Transverse colon (tissue), 4 donors: ENCODE results near the gene CSTB. TPM values are rescaled to one million over a fixed set of nuclear protein-coding genes. Genes with fewer than 3 reads are reported as not detected.
A peak's percentile ranks its signal among the peaks of the same experiment; 100 is the strongest.

Experiments used
- DNase-seq: peaks from one replicate; pipeline ENCODE4 v3.0.0-alpha.2; 2019
- H3K27ac ChIP-seq, 4 donors: fragments of 200-600 bp; sonication (generic); 2 replicates each; pipeline ENCODE4 v1.5.1; 2016 to 2018; ENCODE audit warnings: inconsistent platforms in 4 of 4
- H3K27me3 ChIP-seq: fragments of 200-600 bp; sonication (generic); 2 replicates; pipeline ENCODE4 v1.5.1; 2017; ENCODE audit warnings: inconsistent platforms
- H3K36me3 ChIP-seq, 4 donors: fragments of 200-600 bp; sonication (generic); 2 replicates each; pipeline ENCODE4 v1.5.1; 2017 to 2019; ENCODE audit warnings: inconsistent platforms in 4 of 4
- H3K4me1 ChIP-seq, 4 donors: fragments of 200-600 bp; sonication (generic); 2 replicates each; pipeline ENCODE4 v1.5.1; 2017 to 2020; ENCODE audit warnings: inconsistent platforms in 4 of 4
- H3K4me3 ChIP-seq, 4 donors: fragments of 200-600 bp; sonication (generic); 1 replicate in 1 of 4; 2 replicates in 3 of 4; pipeline versions ENCODE4 v1.5.1 to v1.6.1; 2017 to 2019; ENCODE audit warnings: inconsistent platforms in 4 of 4
- H3K9me3 ChIP-seq, 2 donors: fragments of 200-600 bp; sonication (generic); 2 replicates each; pipeline ENCODE4 v1.5.1; 2017 to 2019; ENCODE audit warnings: inconsistent platforms in 2 of 2
- EP300 ChIP-seq: sonication (generic); formaldehyde crosslinking; IDR thresholded peaks from one replicate; pipeline ENCODE4 v1.6.1; 2017; ENCODE audit warnings: antibody characterized with exemption, low read depth
- POLR2A ChIP-seq: fragments of 450-650 bp; IDR thresholded peaks from one replicate; pipeline ENCODE4 v1.6.1; 2016; ENCODE audit warnings: antibody characterized with exemption, mild to moderate bottlenecking, moderate library complexity
- POLR2AphosphoS5 ChIP-seq, 3 donors: sonication (generic); formaldehyde crosslinking; IDR thresholded peaks; one replicate each; pipeline ENCODE4 v1.6.1; 2016; ENCODE audit warnings: antibody characterized with exemption in 3 of 3
- WGBS, 2 donors: methylation state at CpG; one replicate each; pipeline ENCODE4 v1.1.5; 2018; ENCODE audit warnings: low coverage in 1 of 2; 5-methylcytosine and 5-hydroxymethylcytosine counted together
- in situ Hi-C, 4 donors: fragments of 200-750 bp; cut with MboI; loops; one replicate each; pipeline versions ENCODE4 v1.15.0 to v1.15.1; 2017; ENCODE audit warnings: low sequenced_read_pairs in 3 of 4, low pct_ligation_motif_present in 1 of 4, low pct_unique_long_range_greater_than_20kb in 1 of 4
- intact Hi-C: fragments of 100-400 bp; cut with DNase I; formaldehyde crosslinking; loops from one replicate; pipeline ENCODE4 v1.15.1; 2023; ENCODE audit warnings: low total_unique reads
- total RNA-seq, 4 donors: library from RNA; depleted of rRNA; stranded (reverse); fragments of >200 nt; gene quantifications; one replicate each; pipeline ENCODE4 v1.1.0, GENCODE V29; 2016
- TF ChIP-seq, protein P1 (sequence below), 5 experiments: fragments of 200-600 bp in 3 of 5; fragments of 450-650 bp in 2 of 5; sonication (generic) in 3 of 5; IDR thresholded peaks; 1 replicate in 2 of 5; 2 replicates in 3 of 5; pipeline ENCODE4 v1.5.1; 2016 to 2017; ENCODE audit warnings: antibody characterized with exemption in 5 of 5, inconsistent platforms in 3 of 5, mild to moderate bottlenecking in 2 of 5, moderate library complexity in 1 of 5

The CSTB gene
- total RNA-seq, 4 donors from 2014 or later, result 16.1 to 61.7 (median 19.6) TPM

GRCh38 chr21:43734131-43734927 is 41.8 kb downstream of the CSTB start:
- in situ Hi-C loops (no loop called here), intact Hi-C loops (no loop called here)
- Histone ChIP-seq H3K4me3 (no peak overlapping the region), H3K27me3 (no peaks in the 10 kb centered on the region), H3K27ac (peak overlapping the region; percentile 73 to 87 (median 82)), H3K36me3 (no peaks in the 10 kb centered on the region), H3K9me3 (no peaks in the 10 kb centered on the region), H3K4me1 (peaks cover 22 to 57% (median 43%) of the 10 kb centered on the region in 4 donors)
- 47 to 57% methylated on average over 3 to 25 of the region's 25 CpGs for WGBS, 2 donors
- DNase-seq, result peak; percentile 84
- TF ChIP-seq EP300, result no peak
- peak; percentile 5 for TF ChIP-seq POLR2A

- TF ChIP-seq POLR2AphosphoS5 (IDR thresholded peaks at IDR 0.05) (peak in 1 of 3 donors; percentile 2), EP300 (no peak)
- intact Hi-C loops, result no loop called here
- Histone ChIP-seq H3K27ac (peak overlapping the region; percentile 73 to 87 (median 82)), H3K36me3 (no peaks in the 10 kb centered on the region), H3K27me3 (no peaks in the 10 kb centered on the region), H3K4me3 (peak overlapping the region in 1 of 4 donors; percentile 16), H3K4me1 (peaks cover 26 to 63% (median 49%) of the 10 kb centered on the region in 4 donors), H3K9me3 (no peaks in the 10 kb centered on the region)
- in situ Hi-C loops, result no loop called here
- 40 to 47% methylated on average over 1 to 15 of the region's 15 CpGs for WGBS, 2 donors
- peak; percentile 51 for DNase-seq
Observed at GRCh38 chr21:43733529-43734071, 42.5 kb downstream of the CSTB start.

GRCh38 chr21:43733060-43733459 is 43.0 kb downstream of the CSTB start:
- in situ Hi-C loops, result no loop called here
- intact Hi-C loops, result no loop called here
- H3K9me3 ChIP-seq, result no peaks in the 10 kb centered on the region
- H3K4me1 ChIP-seq, result peaks cover 30 to 67% (median 52%) of the 10 kb centered on the region in 4 donors
- no peak overlapping the region for H3K4me3 ChIP-seq
- no peaks in the 10 kb centered on the region for H3K36me3 ChIP-seq
- no peak for DNase-seq
- peak overlapping the region; percentile 73 to 87 (median 82) for H3K27ac ChIP-seq
- WGBS, 2 donors, result 37 to 45% methylated on average over 3 to 7 of the region's 10 CpGs
- TF ChIP-seq POLR2AphosphoS5 (IDR thresholded peaks at IDR 0.05) (no peak), EP300 (no peak), POLR2A (no peak)
- TF ChIP-seq, protein P1, sequence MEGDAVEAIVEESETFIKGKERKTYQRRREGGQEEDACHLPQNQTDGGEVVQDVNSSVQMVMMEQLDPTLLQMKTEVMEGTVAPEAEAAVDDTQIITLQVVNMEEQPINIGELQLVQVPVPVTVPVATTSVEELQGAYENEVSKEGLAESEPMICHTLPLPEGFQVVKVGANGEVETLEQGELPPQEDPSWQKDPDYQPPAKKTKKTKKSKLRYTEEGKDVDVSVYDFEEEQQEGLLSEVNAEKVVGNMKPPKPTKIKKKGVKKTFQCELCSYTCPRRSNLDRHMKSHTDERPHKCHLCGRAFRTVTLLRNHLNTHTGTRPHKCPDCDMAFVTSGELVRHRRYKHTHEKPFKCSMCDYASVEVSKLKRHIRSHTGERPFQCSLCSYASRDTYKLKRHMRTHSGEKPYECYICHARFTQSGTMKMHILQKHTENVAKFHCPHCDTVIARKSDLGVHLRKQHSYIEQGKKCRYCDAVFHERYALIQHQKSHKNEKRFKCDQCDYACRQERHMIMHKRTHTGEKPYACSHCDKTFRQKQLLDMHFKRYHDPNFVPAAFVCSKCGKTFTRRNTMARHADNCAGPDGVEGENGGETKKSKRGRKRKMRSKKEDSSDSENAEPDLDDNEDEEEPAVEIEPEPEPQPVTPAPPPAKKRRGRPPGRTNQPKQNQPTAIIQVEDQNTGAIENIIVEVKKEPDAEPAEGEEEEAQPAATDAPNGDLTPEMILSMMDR (IDR thresholded peaks at IDR 0.05), result no peak
- H3K27me3 ChIP-seq, result no peaks in the 10 kb centered on the region

DNA sequence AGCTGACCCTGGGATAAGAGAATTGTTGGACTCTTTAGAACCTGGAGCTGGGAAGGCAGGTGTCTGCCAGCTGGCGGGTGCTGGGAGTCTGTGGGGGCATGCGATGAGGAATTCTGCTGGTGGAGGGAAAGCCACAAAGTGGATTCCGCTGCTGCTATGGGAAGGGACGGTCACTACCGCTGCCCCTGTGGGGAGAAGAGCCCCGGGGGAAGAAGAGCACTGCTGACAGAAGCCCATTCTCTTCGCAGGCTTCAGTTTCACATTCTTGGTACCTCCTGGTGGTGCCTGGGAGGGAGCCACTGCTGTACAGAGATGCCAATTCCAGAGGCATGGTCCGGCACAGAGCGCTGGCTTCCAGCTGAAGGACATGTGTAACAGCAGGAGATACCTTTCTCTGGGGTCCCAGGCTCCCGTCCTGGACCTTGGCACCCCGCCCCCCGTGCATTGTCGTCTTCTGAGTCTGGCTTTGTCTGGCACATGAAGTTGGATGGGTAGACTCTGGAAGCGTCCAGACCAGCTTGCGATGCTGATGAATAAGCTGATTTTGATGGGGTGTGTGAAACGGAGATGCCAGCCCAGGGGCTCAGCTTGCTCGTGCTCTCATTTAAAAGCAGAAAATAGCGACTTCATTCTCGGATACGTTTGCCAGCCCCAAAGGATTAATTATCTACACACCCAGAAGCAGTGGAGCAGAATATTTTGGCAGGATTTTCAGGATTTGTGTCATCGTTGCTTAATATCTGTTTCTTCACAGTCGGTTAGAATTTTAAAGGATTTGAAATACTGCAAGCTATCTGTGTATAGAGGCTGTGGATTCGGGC is 44.0 kb downstream of the CSTB start:
- intact Hi-C loops, result no loop called here
- no peaks in the 10 kb centered on the region for H3K9me3 ChIP-seq
- H3K27me3 ChIP-seq, result no peaks in the 10 kb centered on the region
- no peak for TF ChIP-seq EP300
- no peak for TF ChIP-seq POLR2A
- TF ChIP-seq, protein P1 (IDR thresholded peaks at IDR 0.05), result no peak
- TF ChIP-seq POLR2AphosphoS5 (IDR thresholded peaks at IDR 0.05), result no peak
- WGBS, 2 donors, result 74 to 90% methylated on average over 3 to 23 of the region's 23 CpGs
- DNase-seq, result no peak
- no peak overlapping the region for H3K4me3 ChIP-seq
- no peaks in the 10 kb centered on the region for H3K36me3 ChIP-seq
- peaks cover 38 to 76% (median 62%) of the 10 kb centered on the region in 4 donors for H3K4me1 ChIP-seq
- in situ Hi-C loops, result no loop called here
- H3K27ac ChIP-seq, result peak overlapping the region; percentile 34 to 87 (median 72)

GRCh38 chr21:43731476-43731875 is 44.6 kb downstream of the CSTB start:
- H3K27me3 ChIP-seq, result no peaks in the 10 kb centered on the region
- no peaks in the 10 kb centered on the region for H3K9me3 ChIP-seq
- H3K4me1 ChIP-seq, result peaks cover 41 to 82% (median 67%) of the 10 kb centered on the region in 4 donors
- peak overlapping the region; percentile 34 to 87 (median 72) for H3K27ac ChIP-seq
- TF ChIP-seq POLR2A (peak; percentile 40), EP300 (no peak), POLR2AphosphoS5 (IDR thresholded peaks at IDR 0.05) (peak in 1 of 3 donors; percentile 13)
- TF ChIP-seq, protein P1 (IDR thresholded peaks at IDR 0.05), result no peak
- intact Hi-C loops, result no loop called here
- no peaks in the 10 kb centered on the region for H3K36me3 ChIP-seq
- in situ Hi-C loops, result no loop called here
- 66 to 100% methylated on average over 1 to 6 of the region's 6 CpGs for WGBS, 2 donors
- no peak overlapping the region for H3K4me3 ChIP-seq
- no peak for DNase-seq
